ENCODE data around the gene TAF6. TPM values are rescaled to one million over a fixed set of nuclear protein-coding genes. Genes with fewer than 3 reads are reported as not detected.

The TAF6 gene
- polyA plus RNA-seq, 2 of the 4 experiments (the other 2 are of a cell fraction): 36.2 to 57.0 TPM

GRCh38 chr7:100107890-100108289, 11.3 kb downstream of the TAF6 start:
- TF ChIP-seq SMC3 (IDR thresholded peaks at IDR 0.05) (no peak), CHD4 (IDR thresholded peaks at IDR 0.05; ENCODE audit: borderline replicate concordance) (no peak), EHMT2 (IDR thresholded peaks at IDR 0.05; ENCODE audit: low read depth) (no peak), CEBPB (IDR thresholded peaks at IDR 0.05) (no peak), HMGXB4 (CRISPR knock-in tag; IDR thresholded peaks at IDR 0.05; ENCODE audit: borderline replicate concordance) (no peak), SREBF2 (IDR thresholded peaks at IDR 0.05) (no peak), CBX8 (IDR thresholded peaks at IDR 0.05) (no peak), RARB (CRISPR knock-in tag; IDR thresholded peaks at IDR 0.05) (no peak), FOSL2 (IDR thresholded peaks at IDR 0.05) (no peak), FOSL2 (CRISPR knock-in tag; IDR thresholded peaks at IDR 0.05) (no peak), KDM1A (IDR thresholded peaks at IDR 0.05; ENCODE audit: low read depth) (no peak), MYC (IDR thresholded peaks at IDR 0.05; ENCODE audit: borderline replicate concordance, low read length) (no peak), ZFP36 (IDR thresholded peaks at IDR 0.05; ENCODE audit: borderline replicate concordance, partially characterized antibody) (no peak), GATA3 (IDR thresholded peaks at IDR 0.05; ENCODE audit: borderline replicate concordance) (no peak), EP300 (IDR thresholded peaks at IDR 0.05) (no peak), E2F6 (IDR thresholded peaks at IDR 0.05; ENCODE audit: borderline replicate concordance, low read depth) (no peak), HOXA7 (CRISPR knock-in tag; IDR thresholded peaks at IDR 0.05) (no peak)
- TF ChIP-seq, protein P1, sequence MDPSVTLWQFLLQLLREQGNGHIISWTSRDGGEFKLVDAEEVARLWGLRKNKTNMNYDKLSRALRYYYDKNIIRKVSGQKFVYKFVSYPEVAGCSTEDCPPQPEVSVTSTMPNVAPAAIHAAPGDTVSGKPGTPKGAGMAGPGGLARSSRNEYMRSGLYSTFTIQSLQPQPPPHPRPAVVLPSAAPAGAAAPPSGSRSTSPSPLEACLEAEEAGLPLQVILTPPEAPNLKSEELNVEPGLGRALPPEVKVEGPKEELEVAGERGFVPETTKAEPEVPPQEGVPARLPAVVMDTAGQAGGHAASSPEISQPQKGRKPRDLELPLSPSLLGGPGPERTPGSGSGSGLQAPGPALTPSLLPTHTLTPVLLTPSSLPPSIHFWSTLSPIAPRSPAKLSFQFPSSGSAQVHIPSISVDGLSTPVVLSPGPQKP (IDR thresholded peaks at IDR 0.05; ENCODE audit: low read depth, low read length): no peak
- TF ChIP-seq, protein P2, sequence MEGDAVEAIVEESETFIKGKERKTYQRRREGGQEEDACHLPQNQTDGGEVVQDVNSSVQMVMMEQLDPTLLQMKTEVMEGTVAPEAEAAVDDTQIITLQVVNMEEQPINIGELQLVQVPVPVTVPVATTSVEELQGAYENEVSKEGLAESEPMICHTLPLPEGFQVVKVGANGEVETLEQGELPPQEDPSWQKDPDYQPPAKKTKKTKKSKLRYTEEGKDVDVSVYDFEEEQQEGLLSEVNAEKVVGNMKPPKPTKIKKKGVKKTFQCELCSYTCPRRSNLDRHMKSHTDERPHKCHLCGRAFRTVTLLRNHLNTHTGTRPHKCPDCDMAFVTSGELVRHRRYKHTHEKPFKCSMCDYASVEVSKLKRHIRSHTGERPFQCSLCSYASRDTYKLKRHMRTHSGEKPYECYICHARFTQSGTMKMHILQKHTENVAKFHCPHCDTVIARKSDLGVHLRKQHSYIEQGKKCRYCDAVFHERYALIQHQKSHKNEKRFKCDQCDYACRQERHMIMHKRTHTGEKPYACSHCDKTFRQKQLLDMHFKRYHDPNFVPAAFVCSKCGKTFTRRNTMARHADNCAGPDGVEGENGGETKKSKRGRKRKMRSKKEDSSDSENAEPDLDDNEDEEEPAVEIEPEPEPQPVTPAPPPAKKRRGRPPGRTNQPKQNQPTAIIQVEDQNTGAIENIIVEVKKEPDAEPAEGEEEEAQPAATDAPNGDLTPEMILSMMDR (IDR thresholded peaks at IDR 0.05): no peak

DNA sequence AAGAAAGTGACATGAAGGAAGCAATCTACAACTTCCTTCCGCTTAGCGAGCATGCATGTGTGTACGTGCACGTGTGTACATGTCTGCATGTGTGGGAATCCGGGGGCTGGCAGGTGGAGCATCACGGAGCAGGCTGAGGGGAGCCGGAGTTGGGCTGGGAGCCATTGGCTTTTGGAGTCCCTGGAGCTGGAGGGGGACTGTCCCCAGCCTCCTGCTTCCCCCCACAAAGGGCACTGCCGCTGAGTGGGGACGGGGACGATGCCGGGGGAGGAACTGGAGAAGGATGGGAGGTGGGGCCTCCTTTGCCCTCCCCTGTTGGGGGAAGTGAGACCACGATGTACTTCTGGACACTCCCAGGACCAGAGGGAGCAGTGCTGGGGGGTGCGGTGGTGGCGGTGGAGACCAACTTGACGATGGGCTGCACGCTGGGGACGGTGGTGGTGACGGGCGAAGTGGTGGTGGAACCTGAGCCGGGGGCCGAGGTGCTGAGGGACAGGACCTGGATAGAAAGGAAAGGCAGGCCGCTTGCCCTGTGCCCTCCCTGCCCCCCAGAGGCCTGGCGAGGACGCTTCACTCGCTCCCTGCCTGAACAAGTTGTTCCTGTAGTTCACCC, 11.9 kb downstream of the TAF6 start:
- ATAC-seq (no peak), FAIRE-seq (no peak)
- no peak overlapping the region for H3K4me2 ChIP-seq

More at GRCh38 chr7:100107890-100108289, 11.3 kb downstream of the TAF6 start:
- Histone ChIP-seq H3K9me3 (no peaks in the 10 kb centered on the region), H3K4me3 (no peak overlapping the region), H3K27ac (no peak overlapping the region; a peak in 1 of 6 replicates), H3K4me1 (peaks cover 1% of the 10 kb centered on the region), H3K4me2 (no peak overlapping the region)
- ATAC-seq (no peak), FAIRE-seq (no peak), DNase-seq (ENCODE audit: low read depth in 1 of 2, low spot score in 1 of 2) (no peak)
- CTCF ChIA-PET: no interaction called here
- WGBS (ENCODE audit: missing lambda C conversion rate): 87% methylated on average over 11 of the region's 11 CpGs
- POLR2A ChIA-PET: no interaction called here

More for the DNA sequence above, 11.9 kb downstream of the TAF6 start:
- Histone ChIP-seq H3K27ac (no peak overlapping the region; a peak in 1 of 6 replicates), H3K4me1 (peaks cover 8% of the 10 kb centered on the region), H3K9me3 (no peaks in the 10 kb centered on the region), H3K4me3 (no peak overlapping the region)
- no peak for TF ChIP-seq NFE2L2 (conservative IDR thresholded peaks at IDR 0.05; ENCODE audit: low read length)
- no peak for TF ChIP-seq ESRRA (IDR thresholded peaks at IDR 0.05; ENCODE audit: borderline replicate concordance, low read length)
- TF ChIP-seq HES2 (IDR thresholded peaks at IDR 0.05): no peak
- TF ChIP-seq POLR2AphosphoS2 (conservative IDR thresholded peaks at IDR 0.05; ENCODE audit: low read length): no peak
- no peak for TF ChIP-seq SMC3 (IDR thresholded peaks at IDR 0.05)
- TF ChIP-seq RCOR1 (IDR thresholded peaks at IDR 0.05; ENCODE audit: low read depth, low read length): no peak
- WGBS (ENCODE audit: missing lambda C conversion rate): 95% methylated on average over 25 of the region's 25 CpGs
- POLR2A ChIA-PET: no interaction called here
- DNase-seq (ENCODE audit: low read depth in 1 of 2, low spot score in 1 of 2): no peak
- CTCF ChIA-PET: no interaction called here
